Activated gamma-delta T cell (primary cell): Measurements from ENCODE around the gene PHLDA2.
"Not testable (repeated sequence)": the region's sequence is repeated elsewhere in the genome, so short reads cannot be mapped to it uniquely, and the experiment has no call there.

Source experiments
- DNase-seq: peaks from one replicate; lab custom pipeline; 2025; lab: John Stamatoyannopoulos, UW

Gene PHLDA2

GRCh38 chr11:2945031-2945756 is 16.0 kb upstream of the PHLDA2 start:
- no peak for DNase-seq

- DNase-seq = no peak
These were observed 15.3 kb upstream of the PHLDA2 start for GRCh38 chr11:2944530-2944929.

- no peak for DNase-seq
These were observed 14.5 kb upstream of the PHLDA2 start for GRCh38 chr11:2943711-2944118.

- DNase-seq = no peak
These were observed 13.9 kb upstream of the PHLDA2 start for GRCh38 chr11:2942872-2943710.

DNA sequence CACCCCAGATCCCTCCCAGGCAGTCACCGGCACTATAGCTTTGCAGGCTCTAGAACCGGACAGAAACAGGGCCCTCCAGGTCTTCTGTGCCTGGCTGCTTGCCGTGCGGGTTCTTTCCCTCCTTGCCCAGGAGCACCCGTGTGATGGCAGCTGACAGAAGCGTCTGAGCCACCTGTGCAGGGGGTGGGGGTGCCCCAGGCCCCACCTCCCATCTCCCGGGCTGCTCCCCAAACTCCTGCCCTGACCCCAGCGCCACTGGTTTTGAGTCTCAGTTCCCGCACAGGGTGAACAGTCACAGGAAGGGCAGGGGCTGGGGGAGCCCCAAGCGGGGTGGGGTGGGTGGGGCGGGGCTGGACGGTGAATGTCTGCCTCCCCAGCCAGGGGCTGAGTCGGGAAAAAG is 13.2 kb upstream of the PHLDA2 start:
- no peak for DNase-seq

- DNase-seq = no peak
These were observed 12.0 kb upstream of the PHLDA2 start for GRCh38 chr11:2940921-2941821.

DNA sequence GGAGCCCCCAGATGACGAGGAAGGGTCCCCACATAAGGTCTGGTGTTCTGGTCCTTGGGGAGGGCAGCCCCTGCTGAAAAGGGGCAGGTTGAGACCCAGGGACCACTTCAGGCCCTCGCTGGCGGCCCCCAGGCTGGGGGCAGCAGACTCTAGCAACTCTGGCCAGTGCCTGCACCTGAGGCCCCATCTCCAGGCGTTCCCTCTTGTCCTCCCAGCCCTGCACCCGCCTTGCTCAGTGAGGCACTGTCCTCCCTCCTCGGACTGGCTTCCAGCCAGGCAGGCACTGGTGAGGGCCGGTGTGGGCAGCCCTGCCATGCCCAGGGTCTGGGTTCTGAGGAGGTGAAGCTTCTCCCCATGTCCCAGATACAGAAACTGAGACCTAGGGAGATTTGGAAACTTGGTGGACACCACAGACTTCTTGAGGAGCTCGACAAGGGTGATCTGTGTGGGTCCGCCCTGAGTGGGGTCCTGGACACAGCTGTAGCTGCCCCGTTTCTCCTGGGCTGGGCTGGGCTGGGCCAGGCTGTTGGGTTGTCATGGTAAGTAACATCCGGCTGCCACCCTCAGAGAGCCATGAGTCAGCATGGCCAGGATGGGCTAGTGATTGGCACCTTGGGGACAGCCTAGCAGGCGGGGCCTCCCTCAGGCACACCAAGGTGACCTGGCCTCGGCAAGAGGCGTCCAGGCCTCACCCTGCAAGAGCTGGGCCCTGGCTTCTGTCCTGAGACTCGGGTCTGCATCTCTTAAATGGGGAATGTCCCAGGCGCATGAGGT is 11.1 kb upstream of the PHLDA2 start:
- no peak for DNase-seq

GRCh38 chr11:2938458-2939418 is 9.5 kb upstream of the PHLDA2 start:
- not testable (repeated sequence) for DNase-seq

- DNase-seq = not testable (repeated sequence)
These were observed 8.6 kb upstream of the PHLDA2 start for GRCh38 chr11:2937641-2938457.

DNA sequence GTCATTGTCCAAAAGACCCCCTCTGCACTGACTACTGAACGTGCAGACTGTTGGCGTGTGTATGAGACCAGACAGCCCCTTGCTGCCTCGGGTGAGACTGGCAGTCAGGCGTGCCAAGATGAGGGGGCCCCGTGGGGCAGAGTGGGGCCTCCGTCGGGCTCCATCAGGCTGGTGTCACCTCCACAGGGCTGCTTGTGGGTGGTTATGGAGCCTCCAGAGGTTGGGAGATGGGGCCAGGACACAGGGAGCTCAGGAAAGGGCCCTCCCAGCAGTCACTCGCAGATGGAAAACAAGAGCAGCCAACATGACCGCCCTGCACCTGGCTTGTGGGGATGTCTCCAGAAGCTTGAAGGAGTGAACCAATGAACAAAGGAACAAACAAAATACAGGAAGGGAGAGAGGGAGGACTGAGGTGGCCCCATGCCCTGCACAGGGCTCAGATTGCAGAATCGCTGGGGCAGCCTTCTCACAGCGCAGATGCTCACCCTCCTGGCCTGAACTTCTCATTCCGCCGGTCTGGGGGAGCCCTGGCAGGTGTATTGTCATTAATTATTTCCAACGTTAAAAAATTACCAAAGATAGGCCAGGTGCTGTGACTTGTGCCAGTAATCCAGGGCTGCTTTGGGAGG is 5.5 kb upstream of the PHLDA2 start:
- no peak for DNase-seq

GRCh38 chr11:2934021-2934550 is 4.9 kb upstream of the PHLDA2 start:
- no peak for DNase-seq

DNA sequence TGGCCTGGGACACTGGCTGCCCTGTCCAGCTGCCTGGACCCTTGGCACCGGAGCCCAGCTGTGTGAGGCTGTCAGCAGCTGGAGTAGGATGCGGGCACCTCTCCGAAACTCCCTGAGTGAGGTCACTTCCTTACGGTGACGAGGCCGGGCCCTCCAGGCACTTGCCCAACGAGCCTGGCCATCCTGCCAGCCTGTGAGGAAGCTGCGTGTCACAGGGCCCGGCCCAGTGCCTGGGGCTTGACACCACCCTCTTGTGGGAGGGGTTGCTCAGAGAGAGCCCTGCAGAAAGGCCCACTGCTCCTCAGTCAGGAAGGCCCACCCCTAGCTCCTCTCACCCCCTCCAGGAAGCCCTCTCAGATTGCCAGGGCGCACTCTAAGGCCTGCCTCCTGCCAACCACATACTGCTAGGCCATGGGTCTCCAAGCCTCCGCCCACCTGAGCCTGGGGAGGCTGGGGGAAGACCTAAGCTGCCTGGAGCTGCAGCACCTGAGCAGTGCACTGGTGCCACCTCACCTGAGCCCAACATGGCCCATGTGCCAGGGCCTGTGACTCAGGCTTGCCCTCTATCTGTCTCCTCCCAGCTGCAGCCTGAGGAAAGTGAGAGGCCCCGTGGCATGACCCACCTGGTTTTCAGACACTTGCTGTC is 4.3 kb upstream of the PHLDA2 start:
- DNase-seq = no peak

GRCh38 chr11:2932850-2933251 is 3.6 kb upstream of the PHLDA2 start:
- no peak for DNase-seq

DNA sequence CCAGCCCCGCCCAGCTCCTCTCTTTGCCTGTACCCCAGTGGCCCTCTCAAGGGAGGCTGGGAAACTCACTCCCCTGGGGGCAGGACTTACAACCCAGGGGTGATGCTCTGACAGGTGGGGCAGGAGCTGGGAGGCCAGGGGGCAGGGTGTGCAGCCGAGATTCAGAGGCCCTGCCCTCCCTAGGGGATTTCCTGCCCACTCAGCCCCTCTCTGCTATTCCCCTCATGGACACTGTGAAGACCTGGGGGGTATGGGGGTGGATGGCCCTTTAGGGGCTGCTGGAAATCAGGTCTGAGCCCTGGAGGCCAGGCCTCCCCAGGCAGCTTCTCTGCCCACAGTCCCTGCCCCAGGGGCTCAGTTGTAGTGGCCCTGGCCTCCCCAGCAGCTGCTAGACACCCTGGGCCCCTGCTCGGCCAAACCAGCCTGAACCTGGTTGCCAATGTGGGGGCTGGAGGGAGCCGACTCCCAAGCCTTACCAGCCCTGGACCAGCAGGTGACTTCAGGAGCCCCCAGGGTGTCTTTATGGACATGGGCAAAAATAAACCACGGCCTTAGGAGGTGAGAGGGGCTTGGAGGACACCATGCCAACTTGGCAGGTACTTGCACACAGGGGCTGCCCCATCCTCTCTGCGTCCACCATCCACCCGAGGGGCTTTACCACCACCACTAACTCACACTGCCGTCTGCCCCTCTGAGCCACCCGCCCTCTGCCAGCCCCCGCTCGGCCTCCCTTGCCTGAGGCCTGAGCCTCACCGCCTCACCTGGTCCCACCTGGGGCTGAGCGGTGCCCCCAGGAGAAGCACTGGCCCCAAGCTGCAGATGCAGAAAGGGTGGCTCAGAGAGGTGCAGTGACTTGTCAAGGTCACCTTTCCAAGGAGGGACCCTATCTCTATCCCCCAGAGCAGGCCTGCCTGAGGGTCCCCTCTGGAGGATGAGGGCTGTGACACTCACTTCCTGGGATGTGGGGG is 2.8 kb upstream of the PHLDA2 start:
- no peak for DNase-seq

- DNase-seq = no peak
These were observed 2.2 kb upstream of the PHLDA2 start for GRCh38 chr11:2931420-2931746.

DNA sequence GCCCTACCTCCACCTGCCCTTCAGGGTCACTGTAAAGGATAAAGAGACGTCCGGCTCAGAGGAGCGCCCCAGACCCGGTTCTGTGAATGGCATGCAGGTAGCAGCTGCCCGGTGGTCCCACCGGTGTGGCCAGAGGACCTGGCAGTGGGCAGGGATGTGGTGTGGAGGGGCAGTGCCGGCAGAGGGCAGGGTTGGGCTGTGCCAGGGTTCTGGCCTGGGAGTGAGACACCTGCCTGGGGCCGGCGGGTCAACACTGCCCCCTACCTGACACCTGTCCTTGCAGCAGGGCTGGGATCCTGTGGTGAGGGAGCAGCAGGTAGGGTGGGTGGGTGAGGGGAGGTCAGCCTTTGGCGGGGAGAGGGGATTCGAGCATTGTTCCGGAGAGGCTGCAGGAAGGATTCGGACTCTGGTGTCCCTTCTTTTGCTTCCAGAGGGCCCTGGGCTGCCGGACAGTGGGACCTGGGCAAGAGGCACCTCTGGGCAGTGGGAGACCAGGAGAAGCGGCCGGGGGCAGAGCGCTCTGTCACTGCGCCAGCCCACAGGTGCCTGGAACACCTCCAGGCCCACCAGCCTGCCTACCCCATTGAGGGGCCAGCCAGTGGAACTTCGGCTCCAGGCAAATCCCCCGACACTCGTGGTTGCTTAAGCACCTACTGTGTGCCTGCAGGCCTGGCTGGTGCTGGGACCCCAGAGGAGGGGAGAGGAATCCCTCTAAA is 1.6 kb upstream of the PHLDA2 start:
- no peak for DNase-seq
